ENCODE results near the gene UNK.
"Not testable (repeated sequence)": the region's sequence is repeated elsewhere in the genome, so short reads cannot be mapped to it uniquely, and the experiment has no call there.

The UNK gene

DNA sequence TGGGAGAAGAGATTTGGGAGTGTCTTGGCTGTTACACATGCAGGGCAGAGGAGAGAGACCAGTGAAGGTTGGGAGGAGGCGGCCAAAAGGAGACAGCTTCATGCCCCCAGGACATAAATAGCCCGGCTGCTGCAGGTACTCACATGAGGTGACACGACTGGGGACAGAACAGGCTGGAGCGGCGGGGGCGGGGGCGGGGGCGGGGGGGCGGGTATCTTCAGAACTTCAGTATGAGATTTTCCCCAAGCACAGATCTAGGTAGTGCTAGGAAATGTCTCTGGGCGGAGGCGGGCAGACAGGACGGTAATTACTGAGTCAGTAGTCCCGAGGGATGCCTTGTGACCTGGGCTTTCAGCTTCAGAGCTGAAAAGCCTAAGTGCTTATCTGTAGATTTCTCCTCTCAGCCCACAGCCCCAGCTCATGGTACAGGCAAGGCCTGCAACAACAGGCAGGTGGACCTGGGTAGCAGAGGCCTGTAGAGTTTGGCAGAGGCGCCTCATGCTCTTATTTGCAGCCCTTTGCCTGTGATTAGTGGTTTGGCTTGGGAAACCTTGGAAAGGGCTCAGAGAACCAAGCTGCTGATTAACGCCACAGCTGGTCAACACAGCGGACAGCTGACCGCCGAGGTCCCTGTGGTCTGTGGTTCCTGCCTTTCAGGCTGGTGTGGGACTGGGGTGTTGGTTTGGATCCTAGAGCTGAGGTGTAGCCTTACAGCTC is 24.5 kb downstream of the UNK start:
- DNase-seq, result no peak

DNA sequence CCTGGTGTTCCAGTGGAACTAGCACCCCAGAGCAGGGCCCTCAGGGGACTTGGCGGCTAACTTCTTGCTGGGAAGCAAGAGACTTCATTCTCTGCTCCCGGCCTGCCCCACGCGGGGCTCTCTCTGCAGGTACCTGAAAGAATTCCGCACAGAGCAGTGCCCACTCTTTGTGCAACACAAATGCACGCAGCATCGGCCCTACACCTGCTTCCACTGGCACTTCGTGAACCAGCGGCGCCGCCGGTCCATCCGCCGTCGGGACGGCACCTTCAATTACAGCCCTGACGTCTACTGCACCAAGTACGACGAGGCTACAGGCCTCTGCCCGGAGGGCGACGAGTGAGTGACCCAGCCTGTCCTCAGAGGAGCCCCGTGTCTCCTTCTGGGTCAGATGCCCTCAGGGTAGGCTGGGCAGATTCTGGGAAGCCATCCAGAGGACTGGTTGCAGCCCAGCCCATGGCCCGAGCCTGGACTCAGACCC is 25.1 kb downstream of the UNK start:
- DNase-seq, result no peak

DNA sequence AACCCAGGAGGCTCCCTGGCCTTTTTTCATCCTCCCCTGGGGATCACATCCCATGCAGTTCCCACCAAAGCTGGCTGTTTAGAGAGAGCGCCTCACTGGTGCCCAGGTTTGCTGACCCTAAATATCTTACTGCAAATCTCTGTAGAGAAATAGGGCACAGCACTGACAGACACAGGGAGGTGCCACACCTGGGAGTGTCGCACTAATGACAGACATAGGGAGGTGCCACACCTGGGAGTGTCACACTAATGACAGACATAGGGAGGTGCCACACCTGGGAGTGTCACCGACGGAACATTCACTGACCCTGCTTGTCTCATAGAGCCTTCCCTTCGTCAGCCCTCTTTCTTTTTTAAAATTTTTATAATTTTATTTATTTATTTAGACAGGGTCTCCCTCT is 25.6 kb downstream of the UNK start:
- no peak for DNase-seq

DNA sequence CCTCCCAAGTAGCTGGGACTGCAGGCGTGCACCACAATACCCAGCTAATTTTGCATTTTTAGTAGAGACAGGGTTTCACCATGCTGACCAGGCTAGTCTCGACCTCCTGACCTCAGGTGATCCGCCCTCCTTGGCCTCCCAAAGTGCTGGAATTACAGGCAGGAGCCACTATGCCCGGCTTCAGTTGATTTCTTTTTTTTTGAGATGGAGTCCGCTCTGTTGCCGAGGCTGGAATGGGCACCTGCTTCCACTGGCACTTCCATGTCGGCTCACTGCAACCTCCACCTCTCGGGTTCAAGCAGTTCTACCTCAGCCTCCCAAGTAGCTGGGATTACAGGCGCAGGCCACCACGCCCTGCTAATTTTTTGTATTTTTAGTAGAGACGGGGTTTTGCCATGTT is 26.1 kb downstream of the UNK start:
- not testable (repeated sequence) for DNase-seq

DNA sequence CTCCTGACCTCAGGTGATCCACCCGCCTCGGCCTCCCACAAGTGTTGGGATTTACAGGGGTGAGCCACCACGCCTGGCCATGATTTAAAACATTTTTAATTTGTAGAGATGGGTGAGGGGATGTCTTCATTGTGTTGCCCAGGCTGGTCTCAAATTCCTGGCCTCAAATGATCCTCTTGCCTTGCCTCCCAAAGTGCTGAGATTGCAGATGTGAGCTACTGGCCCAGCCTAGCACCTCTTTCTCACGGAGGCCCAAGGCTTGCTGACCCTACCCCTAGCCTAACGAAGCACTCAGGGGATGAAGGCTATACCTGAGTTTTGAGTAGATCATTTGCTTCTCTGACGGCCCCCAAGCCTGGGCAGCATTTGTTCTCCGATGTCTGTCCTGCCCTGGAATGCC is 26.6 kb downstream of the UNK start:
- DNase-seq, result no peak

DNA sequence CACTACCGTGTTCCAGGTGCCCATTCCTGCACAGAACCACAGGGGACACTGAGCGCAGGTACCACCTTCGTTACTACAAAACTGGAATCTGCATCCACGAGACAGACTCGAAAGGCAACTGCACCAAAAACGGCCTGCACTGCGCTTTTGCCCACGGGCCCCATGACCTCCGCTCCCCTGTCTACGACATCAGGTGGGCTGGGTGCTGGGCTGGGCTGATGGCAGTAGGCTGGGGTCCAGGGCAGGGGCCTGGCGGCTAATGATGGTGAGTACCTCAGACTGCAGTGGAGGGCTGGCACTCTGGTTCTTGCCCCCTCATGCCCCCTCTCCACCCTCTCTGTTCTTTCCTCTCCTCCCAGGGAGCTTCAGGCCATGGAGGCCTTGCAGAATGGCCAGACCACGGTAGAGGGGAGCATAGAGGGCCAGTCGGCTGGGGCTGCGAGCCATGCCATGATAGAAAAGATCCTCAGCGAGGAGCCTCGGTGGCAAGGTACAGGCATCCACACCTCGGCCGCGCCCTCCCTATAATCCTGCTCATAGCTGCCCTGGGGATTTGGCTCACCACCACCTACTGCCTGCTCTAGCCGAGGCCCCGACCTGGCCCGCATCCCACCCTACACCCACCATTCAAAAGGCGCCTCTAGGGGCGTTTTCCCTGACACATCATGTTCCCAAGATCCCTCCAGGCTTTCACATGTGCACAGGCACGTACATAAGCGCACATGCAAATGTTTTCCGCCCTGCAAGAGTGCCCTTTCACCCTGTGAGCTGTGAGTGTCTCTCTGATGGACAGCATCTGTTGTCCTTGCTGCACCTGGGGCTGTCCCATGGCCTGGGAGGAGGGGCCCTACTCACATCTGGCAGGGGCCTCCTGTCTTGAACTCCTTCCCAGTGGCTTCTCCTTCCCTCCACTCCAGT is 27.7 kb downstream of the UNK start:
- no peak for DNase-seq

DNA sequence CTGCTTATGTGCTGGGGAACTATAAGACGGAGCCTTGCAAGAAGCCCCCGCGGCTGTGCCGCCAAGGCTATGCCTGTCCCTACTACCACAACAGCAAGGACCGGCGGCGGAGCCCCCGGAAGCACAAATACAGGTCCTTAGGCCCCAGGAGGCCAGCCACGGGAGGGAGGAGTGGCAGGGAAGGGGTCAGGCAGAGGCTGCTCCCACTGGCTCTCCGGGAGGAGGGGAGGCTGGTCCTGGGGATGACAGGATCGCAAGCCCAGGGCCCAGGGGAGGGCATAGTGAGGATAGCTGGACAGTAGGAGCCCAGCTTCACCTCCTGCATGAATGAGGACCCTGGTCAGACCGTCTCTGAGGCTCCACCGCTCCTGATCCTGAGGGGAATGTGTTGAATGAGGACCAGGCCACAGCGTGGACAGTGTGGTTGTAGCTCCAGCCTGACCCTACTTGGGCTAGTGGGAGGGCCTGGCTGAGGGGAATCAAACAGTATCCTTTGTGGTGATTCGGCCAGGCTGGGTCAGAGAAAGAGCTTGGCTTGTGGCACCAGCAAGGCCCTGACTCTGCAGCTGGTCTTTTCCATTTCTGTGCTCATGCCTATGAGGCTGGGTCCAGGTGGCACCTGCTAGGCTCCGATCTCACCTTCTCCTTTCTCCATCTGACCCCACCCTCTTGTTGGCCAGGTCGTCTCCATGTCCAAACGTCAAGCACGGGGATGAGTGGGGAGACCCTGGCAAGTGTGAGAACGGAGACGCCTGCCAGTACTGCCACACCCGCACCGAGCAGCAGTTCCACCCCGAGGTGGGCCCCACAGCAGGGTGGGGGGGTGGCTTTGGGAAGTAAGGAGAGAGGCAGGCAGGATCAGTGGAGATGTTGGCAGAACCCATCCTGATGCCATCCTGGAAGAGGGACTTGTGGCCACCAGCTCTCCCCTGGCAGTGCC is 28.7 kb downstream of the UNK start:
- DNase-seq, result no peak

DNA sequence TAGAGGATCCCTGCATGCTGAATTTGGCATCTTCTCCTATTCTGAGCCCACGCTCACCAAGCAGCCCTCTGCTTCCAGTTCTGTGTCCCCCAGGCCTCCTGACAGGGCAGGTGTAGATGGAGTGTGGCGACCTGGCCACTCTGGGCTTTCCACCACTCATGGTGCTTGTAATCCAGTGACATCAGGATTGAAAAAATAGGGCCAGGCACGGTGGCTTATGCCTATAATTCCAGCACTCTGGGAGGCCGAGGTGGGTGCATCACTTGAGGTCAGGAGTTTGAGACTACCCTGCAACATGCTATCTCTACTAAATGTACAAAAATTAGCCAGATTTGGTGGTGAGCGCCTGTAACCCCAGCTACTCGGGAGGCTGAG is 29.4 kb downstream of the UNK start:
- no peak for DNase-seq

DNA sequence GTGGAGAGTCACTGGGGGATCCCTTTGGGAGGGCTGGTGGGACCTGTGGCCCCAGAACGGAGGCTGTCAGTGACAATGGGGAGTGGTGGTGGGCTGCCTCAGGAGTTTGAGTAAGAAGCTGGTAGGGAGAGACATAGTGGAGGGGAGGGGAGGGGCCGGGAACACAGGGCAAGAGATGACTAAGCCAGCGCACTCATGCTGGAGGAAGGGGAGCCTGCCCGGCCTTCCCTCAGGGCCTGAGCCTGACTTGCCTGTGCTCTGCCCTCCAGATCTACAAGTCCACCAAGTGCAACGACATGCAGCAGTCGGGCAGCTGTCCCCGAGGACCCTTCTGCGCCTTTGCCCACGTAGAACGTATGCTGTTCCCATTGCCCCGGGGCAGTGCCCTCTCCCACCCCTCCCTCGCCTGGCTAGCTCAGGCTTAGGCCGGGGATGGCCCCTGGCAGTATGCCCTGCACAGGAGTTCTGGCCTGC is 30.3 kb downstream of the UNK start:
- DNase-seq, result no peak

DNA sequence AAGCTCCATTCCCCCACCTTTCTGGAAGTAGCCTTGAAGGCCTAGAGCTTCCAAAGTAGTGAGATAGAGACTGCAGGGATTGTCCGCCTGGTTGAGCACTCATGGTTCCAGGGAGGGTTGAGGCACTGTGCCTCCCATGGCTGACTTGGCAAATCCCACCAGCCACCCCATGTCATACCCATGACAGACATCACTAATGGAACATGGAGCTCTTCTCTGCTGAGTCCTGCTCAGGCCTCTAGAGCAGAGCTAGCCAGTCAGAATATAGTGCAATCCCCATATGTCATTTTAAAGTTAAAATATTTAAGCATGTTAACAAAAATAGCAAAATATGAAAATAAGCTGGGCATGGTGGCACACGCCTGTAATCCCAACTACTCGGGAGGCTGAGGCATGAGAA is 30.8 kb downstream of the UNK start:
- DNase-seq, result no peak

DNA sequence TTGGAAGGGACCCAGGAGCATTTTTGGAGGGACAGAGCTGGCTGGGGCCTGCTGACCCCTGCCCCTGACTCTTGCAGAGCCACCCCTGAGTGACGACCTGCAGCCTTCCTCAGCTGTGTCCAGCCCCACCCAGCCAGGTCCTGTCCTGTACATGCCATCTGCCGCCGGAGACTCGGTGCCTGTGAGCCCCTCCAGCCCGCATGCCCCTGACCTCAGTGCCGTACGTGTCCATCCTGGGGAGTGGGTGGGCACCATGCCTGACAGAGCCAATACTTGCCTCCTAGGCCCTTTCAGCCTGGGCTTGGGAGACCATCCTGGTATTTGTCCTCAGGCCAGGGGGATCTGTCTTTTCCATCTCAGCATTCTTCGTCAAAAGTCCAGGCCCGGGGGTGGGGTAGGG is 32.1 kb downstream of the UNK start:
- no peak for DNase-seq

DNA sequence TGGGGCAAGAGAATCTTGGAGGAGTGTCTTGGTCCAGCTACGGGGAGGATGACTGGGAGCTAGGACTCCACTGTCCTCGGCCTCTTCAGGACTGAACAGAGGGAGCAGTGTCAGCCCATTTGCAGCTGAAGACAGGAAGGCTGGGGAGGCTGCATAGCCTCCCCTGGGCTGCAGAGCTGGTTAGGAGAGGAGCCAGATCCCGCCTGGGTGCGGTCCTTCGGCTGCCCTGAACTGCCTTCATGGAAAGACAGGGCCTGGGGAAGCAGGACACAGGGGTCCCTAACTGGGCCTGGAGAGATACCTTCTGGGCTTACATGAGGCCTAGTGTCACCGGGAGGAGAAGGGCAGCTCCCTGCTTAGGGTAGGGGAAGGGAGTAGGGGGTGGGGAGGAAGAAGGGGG is 33.0 kb downstream of the UNK start:
- no peak for DNase-seq

DNA sequence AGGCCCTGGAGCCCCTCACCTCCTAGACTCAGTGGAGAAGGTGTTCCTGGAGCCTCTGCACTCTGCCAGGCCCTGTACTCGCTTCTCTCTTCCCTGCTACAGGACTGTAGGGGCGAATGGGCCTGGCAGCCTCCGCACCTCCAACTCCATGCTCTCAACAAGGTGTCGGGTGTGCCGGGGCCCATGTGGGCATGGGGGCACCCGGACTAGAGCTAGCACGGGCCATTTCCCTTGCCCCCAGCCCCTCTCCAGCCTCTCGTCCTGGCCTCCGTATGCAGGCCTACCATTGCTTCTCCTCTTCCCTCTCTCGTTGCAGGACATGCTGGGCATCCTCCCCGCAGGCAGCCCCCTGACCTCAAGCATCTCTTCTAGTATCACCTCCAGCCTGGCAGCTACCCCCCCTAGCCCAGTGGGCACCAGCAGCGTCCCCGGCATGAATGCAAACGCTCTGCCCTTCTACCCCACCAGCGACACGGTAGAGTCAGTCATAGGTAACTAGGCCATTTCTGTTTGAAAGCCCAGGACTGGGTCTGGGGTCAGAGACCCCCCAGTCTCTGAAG is 33.8 kb downstream of the UNK start:
- no peak for DNase-seq

DNA sequence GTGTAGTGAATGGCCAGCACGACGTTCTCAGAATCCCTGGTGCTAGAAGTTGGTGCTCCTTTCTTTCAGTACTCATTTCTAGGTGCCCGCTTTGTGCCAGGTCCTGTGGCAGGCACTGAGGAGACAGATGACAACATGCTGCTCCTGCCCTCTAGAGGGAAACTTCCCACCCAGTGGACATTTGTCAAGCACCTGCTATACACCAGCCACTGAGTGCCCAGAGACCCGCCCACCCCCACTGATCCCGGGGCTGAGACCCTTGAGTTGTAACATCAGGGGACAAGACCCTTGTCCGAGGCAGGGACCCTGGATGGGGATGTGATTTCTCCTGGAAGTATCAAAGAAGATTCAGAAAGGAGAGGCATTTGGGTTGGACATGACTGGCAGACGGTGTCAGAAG is 34.5 kb downstream of the UNK start:
- no peak for DNase-seq

DNA sequence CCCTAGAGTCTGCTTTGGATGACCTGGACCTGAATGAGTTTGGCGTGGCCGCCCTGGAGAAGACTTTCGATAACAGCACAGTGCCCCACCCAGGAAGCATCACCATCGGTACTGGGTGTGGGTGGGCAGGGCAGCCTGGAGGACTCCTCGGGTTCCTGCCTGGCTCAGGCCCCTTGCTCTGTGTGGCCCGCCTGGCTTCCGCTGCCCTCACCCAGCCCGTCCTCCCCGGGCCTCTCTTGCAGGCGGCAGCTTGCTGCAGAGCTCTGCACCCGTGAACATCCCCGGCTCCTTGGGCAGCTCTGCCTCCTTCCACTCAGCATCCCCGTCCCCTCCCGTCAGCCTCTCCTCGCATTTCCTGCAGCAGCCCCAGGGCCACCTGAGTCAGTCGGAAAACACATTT is 35.1 kb downstream of the UNK start:
- DNase-seq, result no peak

DNA sequence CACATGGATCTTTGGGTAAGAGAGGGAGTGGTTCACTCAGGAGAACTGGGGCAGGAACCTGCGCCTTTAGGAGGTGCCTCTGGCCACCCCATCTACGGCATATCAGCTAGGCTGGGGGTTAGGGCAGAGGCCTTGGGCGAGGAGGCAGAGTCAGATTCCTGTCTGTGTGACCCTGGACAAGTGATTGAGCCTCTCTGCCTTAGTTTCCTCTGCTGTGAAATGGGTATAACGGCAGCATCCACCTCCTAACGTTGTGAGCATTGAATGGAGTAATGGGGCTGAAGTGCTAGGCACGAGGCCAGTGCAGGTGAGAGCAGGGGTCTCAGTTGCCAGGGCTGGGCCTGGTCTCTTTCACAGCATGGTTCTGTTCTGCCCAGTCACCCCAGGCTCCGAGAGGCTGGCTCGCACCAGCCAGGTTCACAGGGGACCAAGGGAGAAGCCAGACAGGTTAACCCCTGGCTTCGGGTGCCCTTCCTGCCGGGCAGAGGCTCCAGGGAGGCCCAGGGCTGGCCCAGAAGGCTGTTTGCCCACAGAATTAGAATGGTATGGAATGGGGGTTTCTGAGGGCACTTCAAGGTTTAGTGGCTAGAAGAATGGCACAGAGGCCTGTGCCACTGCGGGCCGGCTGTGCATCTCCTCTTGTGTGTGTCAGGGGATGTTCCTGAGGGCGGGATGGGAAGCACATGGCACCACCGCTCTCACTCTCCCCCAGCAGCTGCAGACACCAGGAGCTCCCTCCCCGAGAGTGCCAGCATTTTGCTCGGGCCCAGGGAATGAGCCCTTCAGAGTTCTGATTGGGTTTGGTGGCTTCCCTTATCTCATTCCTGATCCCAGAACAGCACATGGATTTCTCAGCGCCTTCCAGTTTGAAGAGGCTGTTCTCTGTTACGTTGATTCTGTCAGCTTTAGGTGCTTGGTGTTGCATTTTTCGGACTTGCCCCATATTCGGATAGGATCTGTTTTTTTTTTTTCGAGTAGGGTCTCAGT is 35.8 kb downstream of the UNK start:
- DNase-seq, result no peak

DNA sequence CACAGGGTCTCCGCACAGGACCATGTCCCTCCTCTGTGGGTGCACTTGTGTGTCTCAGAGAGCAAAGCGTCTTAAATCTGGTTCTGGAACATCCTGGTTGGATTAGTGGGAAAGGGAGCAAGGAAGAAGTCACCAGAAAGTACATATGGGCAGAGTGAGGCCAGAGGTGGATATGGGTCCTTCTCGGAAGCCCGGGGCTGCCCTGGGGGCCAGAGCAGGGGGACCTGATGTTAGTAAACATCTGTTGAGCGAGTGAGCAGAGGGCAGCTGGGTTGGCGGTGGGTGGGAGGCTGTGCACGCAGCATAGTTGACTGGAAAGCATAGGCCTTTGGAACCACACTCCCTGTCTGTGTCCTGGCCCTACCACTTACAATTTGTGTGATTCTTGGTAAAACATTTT is 36.9 kb downstream of the UNK start:
- no peak for DNase-seq

DNA sequence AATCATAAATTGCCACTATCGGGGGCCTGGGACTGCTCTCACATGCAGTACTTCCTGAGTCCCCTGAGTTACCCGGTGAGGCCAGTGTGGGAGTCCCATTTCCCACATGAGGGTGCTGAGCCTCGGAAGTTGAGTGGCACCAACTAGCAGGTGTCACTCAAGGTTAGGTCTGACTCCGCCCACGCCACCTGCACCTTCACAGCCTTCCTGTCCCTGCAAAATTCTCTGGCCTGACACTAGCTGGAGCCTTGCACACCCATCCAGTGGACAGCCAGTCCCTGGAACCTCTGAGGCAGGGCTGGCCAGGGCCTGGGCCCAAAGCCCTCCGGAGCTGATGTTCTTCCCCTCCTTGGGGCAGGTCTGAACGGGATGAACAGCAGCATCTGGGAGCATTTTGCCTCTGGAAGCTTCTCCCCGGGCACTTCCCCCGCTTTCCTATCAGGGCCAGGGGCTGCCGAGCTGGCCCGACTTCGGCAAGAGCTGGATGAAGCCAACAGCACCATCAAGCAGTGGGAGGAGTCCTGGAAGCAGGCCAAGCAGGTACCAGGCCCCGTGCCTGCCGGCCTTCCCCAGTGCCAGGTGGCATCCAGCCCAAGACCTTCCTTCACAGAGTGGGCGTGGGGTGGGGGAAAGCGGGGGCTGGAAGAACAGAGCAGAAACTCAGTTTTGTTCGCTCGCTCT is 37.7 kb downstream of the UNK start:
- DNase-seq, result no peak

DNA sequence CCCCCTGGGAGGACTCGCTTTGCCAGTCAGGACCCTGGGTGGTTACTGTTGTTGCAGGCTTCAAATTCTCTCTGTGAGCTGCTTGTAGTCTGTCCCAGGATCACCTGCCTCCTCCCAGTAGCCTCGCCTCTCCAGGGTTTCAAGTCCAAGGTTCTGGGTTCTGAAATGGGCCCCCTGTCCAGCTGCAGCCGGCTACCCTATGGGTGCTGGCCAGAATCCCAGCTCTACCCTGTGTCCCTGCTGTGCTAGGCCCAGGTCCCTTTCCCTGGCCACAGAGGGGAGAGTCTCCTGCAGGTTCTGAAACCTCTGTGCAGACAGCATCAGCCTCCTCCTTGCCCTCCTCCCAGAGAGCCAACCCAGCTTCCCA is 38.2 kb downstream of the UNK start:
- DNase-seq, result no peak

DNA sequence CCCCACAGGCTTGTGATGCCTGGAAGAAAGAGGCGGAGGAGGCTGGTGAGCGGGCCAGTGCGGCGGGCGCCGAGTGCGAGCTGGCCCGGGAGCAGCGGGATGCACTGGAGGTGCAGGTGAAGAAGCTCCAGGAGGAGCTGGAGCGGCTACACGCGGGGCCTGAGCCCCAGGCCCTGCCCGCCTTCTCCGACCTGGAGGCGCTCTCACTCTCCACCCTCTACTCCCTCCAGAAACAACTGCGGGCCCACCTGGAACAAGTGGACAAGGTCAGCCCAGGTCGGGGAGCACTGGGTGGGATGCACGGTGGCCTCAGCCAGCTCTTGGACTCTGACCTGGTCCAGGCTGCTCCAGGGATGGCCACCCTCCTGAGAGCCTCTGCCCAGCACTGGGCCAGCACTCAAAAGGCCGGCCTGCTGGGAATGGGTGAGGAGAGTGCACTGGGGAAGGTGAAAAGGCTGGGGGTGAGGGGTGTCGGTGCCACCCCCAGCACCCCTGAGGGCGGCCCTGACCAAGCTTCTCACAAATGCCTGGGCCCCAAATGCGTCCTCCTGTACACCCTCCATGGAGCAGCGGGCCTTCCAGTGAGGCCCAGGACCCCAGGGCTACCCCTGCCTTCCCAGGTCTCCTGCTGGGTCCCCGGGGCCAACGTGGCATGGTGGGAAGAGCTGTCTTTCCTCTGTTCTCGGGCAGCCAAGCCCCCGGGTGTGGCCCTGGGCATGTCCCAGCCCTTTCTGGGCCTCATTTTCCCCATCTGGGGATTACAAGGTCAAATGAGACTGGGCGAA is 38.8 kb downstream of the UNK start:
- DNase-seq, result no peak

Data from DMS 273 treated with DMSO at 0.1 percent for 48 hours (cell line).